SK-MEL-5 (cell line): ENCODE results near the gene KCTD5. TPM values are rescaled to one million over a fixed set of nuclear protein-coding genes. Genes with fewer than 3 reads are reported as not detected.
"Not testable (repeated sequence)": the region's sequence is repeated elsewhere in the genome, so short reads cannot be mapped to it uniquely, and the experiment has no call there.

Source experiments
- DNase-seq: peaks from one replicate; pipeline ENCODE4 v3.0.0-alpha.2; 2016; ENCODE audit warnings: low read depth, low spot score
- in situ Hi-C: cut with HindIII; loops from 2 replicates; pipeline ENCODE4 v1.10.0; 2016; ENCODE audit warnings: low sequenced_read_pairs, high pct_unique_total_duplicates, low pct_unique_long_range_greater_than_20kb
- polyA plus RNA-seq, 2 experiments: library from polyadenylated mRNA; depleted of rRNA; stranded (reverse); fragments of >200 nt; gene quantifications; 2 replicates each; pipeline ENCODE4 v1.2.3, GENCODE V29; 2015
- total RNA-seq: library from RNA; depleted of rRNA; stranded (reverse); fragments of >200 nt; shearing (Covaris generic); gene quantifications from 2 replicates; pipeline ENCODE4 v1.2.3, GENCODE V29; 2014; rRNA removed

The KCTD5 gene
- 21.5 and 23.4 TPM in 2 replicates for total RNA-seq
- 58.1 and 72.1 TPM in 2 replicates for polyA plus RNA-seq (2015; cell fraction: cytosol; rRNA removed)
- 17.0 and 17.2 TPM in 2 replicates for polyA plus RNA-seq (2015; cell fraction: nucleus; rRNA removed)

GRCh38 chr16:2682209-2683021 is at the start of gene KCTD5:
KCTD5 (plus strand) TSS chr16:2682523; CDS start chr16:2682549, 26 bp downstream.
- peak; percentile 94 for DNase-seq
- in situ Hi-C loops = no loop called here

GRCh38 chr16:2639071-2639721 is 43.1 kb upstream of the KCTD5 start:
- DNase-seq, in situ Hi-C loops: not testable (repeated sequence)

GRCh38 chr16:2639722-2640072 is 42.6 kb upstream of the KCTD5 start:
- in situ Hi-C loops, DNase-seq: not testable (repeated sequence)

GRCh38 chr16:2642561-2642960 is 39.8 kb upstream of the KCTD5 start:
- DNase-seq, in situ Hi-C loops: not testable (repeated sequence)

GRCh38 chr16:2644754-2645453 is 37.4 kb upstream of the KCTD5 start:
- DNase-seq, in situ Hi-C loops: not testable (repeated sequence)

GRCh38 chr16:2651268-2651871 is 31.0 kb upstream of the KCTD5 start:
- in situ Hi-C loops, DNase-seq: not testable (repeated sequence)

GRCh38 chr16:2653915-2654314 is 28.4 kb upstream of the KCTD5 start:
- DNase-seq, in situ Hi-C loops: not testable (repeated sequence)

- in situ Hi-C loops, DNase-seq: not testable (repeated sequence)
These were observed 27.4 kb upstream of the KCTD5 start for GRCh38 chr16:2654949-2655348.

- in situ Hi-C loops = no loop called here
- no peak for DNase-seq
These were observed 25.3 kb upstream of the KCTD5 start for GRCh38 chr16:2656985-2657384.

GRCh38 chr16:2657803-2658202 is 24.5 kb upstream of the KCTD5 start:
- DNase-seq, in situ Hi-C loops: not testable (repeated sequence)

GRCh38 chr16:2659560-2659959 is 22.8 kb upstream of the KCTD5 start:
- DNase-seq, in situ Hi-C loops: not testable (repeated sequence)

GRCh38 chr16:2660014-2660662 is 22.2 kb upstream of the KCTD5 start:
- in situ Hi-C loops, DNase-seq: not testable (repeated sequence)

GRCh38 chr16:2660755-2661373 is 21.5 kb upstream of the KCTD5 start:
- in situ Hi-C loops = not testable (repeated sequence)

GRCh38 chr16:2663553-2664546 is 18.5 kb upstream of the KCTD5 start:
- DNase-seq = no peak
- in situ Hi-C loops = no loop called here

More at GRCh38 chr16:2660755-2661373, 21.5 kb upstream of the KCTD5 start:
- DNase-seq = not testable (repeated sequence)

- in situ Hi-C loops = no loop called here
- no peak for DNase-seq
These were observed 17.7 kb upstream of the KCTD5 start for GRCh38 chr16:2664574-2664982.

- DNase-seq, in situ Hi-C loops: not testable (repeated sequence)
These were observed 15.7 kb upstream of the KCTD5 start for GRCh38 chr16:2666671-2667070.
